Heart right ventricle (tissue), 16 donors: ENCODE measurements around the gene TLE1. TPM values are rescaled to one million over a fixed set of nuclear protein-coding genes. Genes with fewer than 3 reads are reported as not detected.
"Not testable (repeated sequence)": the region's sequence is repeated elsewhere in the genome, so short reads cannot be mapped to it uniquely, and the experiment has no call there.

Source experiments
- ATAC-seq, 8 donors: fragments of 200-7000 bp; cut with Tn5 transposase; one replicate each; pipeline ENCODE4 v1.9.1; 2020; ENCODE audit warnings: mild to moderate bottlenecking in 8 of 8, moderate library complexity in 8 of 8, moderate number of reproducible peaks in 1 of 8
- DNase-seq, 2 donors: peaks; one replicate each; pipeline ENCODE4 v3.0.0-alpha.2; 2020
- H3K27ac ChIP-seq, 10 donors: fragments of 200-600 bp; sonication (generic) in 2 of 10; one replicate each; pipeline versions ENCODE4 v1.5.0 to v1.8.0; 2020 to 2022; ENCODE audit warnings: mild to moderate bottlenecking in 3 of 10
- H3K27me3 ChIP-seq, 7 donors: fragments of 200-600 bp; one replicate each; pipeline ENCODE4 v1.8.0; 2021 to 2022; ENCODE audit warnings: mild to moderate bottlenecking in 2 of 7
- H3K36me3 ChIP-seq, 9 donors: fragments of 200-600 bp; sonication (generic) in 1 of 9; one replicate each; pipeline versions ENCODE4 v1.5.0 to v1.8.0; 2020 to 2022; ENCODE audit warnings: mild to moderate bottlenecking in 2 of 9
- H3K4me1 ChIP-seq, 9 donors: fragments of 200-600 bp; sonication (generic) in 1 of 9; one replicate each; pipeline versions ENCODE4 v1.5.0 to v1.8.0; 2020 to 2022; ENCODE audit warnings: mild to moderate bottlenecking in 4 of 9
- H3K4me3 ChIP-seq, 10 donors: fragments of 200-600 bp; sonication (generic) in 2 of 10; one replicate each; pipeline versions ENCODE4 v1.5.0 to v1.8.0; 2020 to 2022; ENCODE audit warnings: mild to moderate bottlenecking in 7 of 10, moderate library complexity in 2 of 10
- H3K9me3 ChIP-seq, 11 donors: fragments of 200-600 bp in 10 of 11; sonication (generic) in 2 of 11; one replicate each; pipeline versions ENCODE4 v1.5.0 to v1.8.0; 2013 to 2022; ENCODE audit warnings: mild to moderate bottlenecking in 2 of 11, control low read depth in 1 of 11, moderate library complexity in 1 of 11
- WGBS, 2 donors: extraction: QIAGEN DNeasy Blood & Tissue Kit; methylation state at CpG; one replicate each; pipeline ENCODE4 v1.1.7; 2013; ENCODE audit warnings: inconsistent platforms in 1 of 2; 5-methylcytosine and 5-hydroxymethylcytosine counted together
- intact Hi-C, 10 donors: fragments of 100-400 bp; cut with DNase I; formaldehyde crosslinking; loops; one replicate each; pipeline versions ENCODE4 v1.11.1 to v1.14.2; 2022
- polyA plus RNA-seq, 2 donors: library from polyadenylated mRNA; stranded (reverse); fragments of 200-250 nt; gene quantifications; one replicate each; pipeline ENCODE4 v1.2.3, GENCODE V29; 2013
- total RNA-seq, 10 donors: library from RNA; stranded (reverse); fragmentation: NEBNext Ultra II Directional in 3 of 10; extraction: Animal tissue kit (Norgen Biotek cat#: 25700) in 3 of 10; gene quantifications; one replicate each; pipeline versions ENCODE4 v1.2.1 to v1.2.4, GENCODE V29; 2021 to 2023
- TF ChIP-seq, protein P1 (sequence below), 9 donors: fragments of 200-600 bp; sonication (generic) in 2 of 9; IDR thresholded peaks; one replicate each; pipeline versions ENCODE4 v1.5.0 to v1.8.0; 2021 to 2022; ENCODE audit warnings: antibody characterized with exemption in 9 of 9, mild to moderate bottlenecking in 5 of 9, moderate library complexity in 1 of 9
- donor health status: Arrhythmogenic right ventricular cardiomyopathy.
- donor health status: ischemic (EF 13 %, LVEDD 7.1; RV severe dilation, severe dysfunction).
- donor health status: healthy with polysubstance abuse.
- donor health status: DM: no; HTN: yes; CAD: no.
- donor health status: DM: no; HTN: no; CAD: no.
- donor health status: ischemic (EF 25% LVEDD 6.9; RV normal size, moderate dysfunction).
- donor health status: ischemic (EF 25% LVEDD 5.7; RV mildly dilated, moderate dysfunction).
- donor health status: healthy.
- donor health status: DM: yes; HTN: yes; CAD: no.
- donor health status: Ischemic cardiomyopathy.
- donor health status: ischemic (EF 35%, LVEDD 5.7; RV mildly dilated, moderate dysfunction).
- donor health status: nonischemic (EF 11% LVEDD 7.7; RV severe dilation, severe dysfunction).
- donor health status: DM: yes; HTN: yes; CAD: no.
- donor health status: PGD.
- donor health status: ischemic (EF 29% LVEDD 5.4; RV normal size, mild dysfunction).
- donor health status: nonischemic (EF 23%, LVEDD 6.1; RV moderate dilation, normal function).

TLE1 gene
- total and polyA plus RNA-seq, 12 donors = 7.9 to 15.2 (median 11.0) TPM

DNA sequence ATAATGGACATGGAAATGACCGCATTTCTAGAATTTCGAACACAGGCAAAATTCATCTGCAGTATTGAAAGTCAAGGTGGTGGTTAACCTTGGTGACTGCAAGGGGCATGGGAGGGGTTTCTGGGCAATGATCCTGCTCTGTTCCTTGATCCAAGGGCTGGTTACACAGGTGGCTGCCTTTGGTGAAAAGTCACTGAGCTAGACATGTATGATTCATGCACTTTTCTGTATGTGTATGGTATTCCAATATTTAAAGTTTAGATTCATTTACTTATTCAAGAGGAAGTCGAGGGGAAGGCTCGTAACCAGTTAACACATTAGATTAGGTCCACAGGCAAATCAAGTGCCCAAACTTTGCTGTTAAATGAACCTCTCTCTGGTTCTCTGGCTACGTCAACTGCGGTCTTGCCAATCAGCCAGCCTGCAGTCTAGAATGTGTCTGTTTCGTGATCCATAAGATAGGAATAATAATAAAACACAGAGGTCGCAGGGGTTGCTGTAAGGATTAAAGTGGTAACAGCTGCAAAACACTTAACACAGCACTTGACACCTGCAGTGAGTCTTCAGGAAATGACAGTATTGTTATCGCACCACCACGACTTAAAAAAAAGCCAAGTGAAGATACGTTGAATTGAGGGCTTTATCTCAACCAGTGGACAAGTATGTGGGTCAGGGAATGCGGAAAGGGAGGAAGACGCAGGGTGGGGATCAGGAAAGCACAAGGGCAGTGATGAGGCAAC is 92.5 kb downstream of the TLE1 start:
- Histone ChIP-seq H3K27ac (peak overlapping the region in 2 of 10 donors; percentile 2 to 74), H3K4me3 (no peak overlapping the region), H3K27me3 (no peaks in the 10 kb centered on the region), H3K9me3 (no peaks in the 10 kb centered on the region), H3K4me1 (peaks cover 0 to 91% (median 38%) of the 10 kb centered on the region in 9 donors), H3K36me3 (peaks cover 0 to 11% (median 0%) of the 10 kb centered on the region in 9 donors)
- TF ChIP-seq, protein P1, sequence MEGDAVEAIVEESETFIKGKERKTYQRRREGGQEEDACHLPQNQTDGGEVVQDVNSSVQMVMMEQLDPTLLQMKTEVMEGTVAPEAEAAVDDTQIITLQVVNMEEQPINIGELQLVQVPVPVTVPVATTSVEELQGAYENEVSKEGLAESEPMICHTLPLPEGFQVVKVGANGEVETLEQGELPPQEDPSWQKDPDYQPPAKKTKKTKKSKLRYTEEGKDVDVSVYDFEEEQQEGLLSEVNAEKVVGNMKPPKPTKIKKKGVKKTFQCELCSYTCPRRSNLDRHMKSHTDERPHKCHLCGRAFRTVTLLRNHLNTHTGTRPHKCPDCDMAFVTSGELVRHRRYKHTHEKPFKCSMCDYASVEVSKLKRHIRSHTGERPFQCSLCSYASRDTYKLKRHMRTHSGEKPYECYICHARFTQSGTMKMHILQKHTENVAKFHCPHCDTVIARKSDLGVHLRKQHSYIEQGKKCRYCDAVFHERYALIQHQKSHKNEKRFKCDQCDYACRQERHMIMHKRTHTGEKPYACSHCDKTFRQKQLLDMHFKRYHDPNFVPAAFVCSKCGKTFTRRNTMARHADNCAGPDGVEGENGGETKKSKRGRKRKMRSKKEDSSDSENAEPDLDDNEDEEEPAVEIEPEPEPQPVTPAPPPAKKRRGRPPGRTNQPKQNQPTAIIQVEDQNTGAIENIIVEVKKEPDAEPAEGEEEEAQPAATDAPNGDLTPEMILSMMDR (IDR thresholded peaks at IDR 0.05) = no peak
- intact Hi-C loops = loop anchor here in 5 of 10 donors (5.0 to 10.0 kb wide), 2 partner anchors 75 to 88 kb away; partner anchors contain the start of gene TLE1 (in 4 of the 5)
- ATAC-seq (peak in 2 of 8 donors; percentile 21 to 30), DNase-seq (no peak)
- 42 to 50% methylated on average over 13 of the region's 13 CpGs for WGBS, 2 donors

DNA sequence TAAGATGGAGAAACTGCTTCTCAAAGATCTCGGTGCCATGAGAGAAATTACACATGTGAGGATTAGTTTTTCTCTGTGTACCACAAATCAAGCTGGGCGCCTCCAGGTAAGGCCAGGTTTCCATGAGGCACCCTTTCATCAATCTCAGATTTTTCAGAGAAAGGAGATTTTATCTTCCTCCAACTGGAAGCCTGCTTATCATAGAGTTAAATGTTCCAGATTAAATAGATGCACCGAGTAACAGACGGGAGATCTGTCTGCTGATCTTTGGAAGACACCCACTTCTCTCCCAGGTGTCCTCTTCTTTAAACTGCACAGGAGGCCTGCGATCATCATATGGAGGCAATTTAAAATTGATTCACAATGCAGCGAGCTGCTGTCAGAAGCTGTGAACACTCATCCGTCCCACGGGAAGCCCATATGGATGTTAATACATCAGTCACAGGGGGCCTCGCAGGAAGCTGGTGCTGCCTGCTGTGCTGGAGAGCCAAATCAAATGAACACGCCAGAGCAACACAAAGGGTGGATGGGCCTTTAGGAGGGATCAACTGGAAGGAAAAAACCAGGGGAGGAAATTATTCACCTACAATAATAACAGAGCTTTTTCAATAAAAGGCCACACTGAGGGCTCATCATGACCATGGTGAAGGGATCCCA is 93.3 kb downstream of the TLE1 start:
- Histone ChIP-seq H3K4me1 (peaks cover 0 to 84% (median 42%) of the 10 kb centered on the region in 9 donors), H3K4me3 (no peak overlapping the region), H3K36me3 (peaks cover 0 to 13% (median 0%) of the 10 kb centered on the region in 9 donors), H3K27me3 (no peaks in the 10 kb centered on the region), H3K9me3 (no peaks in the 10 kb centered on the region), H3K27ac (peak overlapping the region in 1 of 10 donors; percentile 6)
- ATAC-seq = peak in 1 of 8 donors; percentile 23
- TF ChIP-seq, protein P1 (IDR thresholded peaks at IDR 0.05) = no peak
- 40 to 60% methylated on average over 10 of the region's 10 CpGs for WGBS, 2 donors
- no peak for DNase-seq
- intact Hi-C loops = loop anchor here in 5 of 10 donors (5.0 to 10.0 kb wide), 2 partner anchors 76 to 89 kb away; partner anchors contain the start of gene TLE1 (in 4 of the 5)

DNA sequence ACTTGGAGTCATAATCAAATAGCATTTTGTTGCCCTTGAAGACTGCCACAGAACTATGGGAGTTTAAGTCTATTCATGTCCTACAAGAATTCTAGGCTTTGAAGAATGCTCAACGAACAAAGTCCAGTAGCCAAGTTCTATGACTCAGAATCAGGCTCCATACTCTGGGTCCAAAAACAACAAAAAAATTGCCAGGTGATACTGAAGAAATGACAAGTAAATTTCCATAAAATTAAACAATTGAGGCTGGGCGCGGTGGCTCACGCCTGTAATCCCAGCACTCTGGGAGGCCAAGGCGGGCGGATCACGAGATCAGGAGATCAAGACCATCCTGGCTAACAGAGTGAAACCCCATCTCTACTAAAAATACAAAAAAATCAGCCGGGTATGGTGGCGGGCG is 94.1 kb downstream of the TLE1 start:
- not testable (repeated sequence) for H3K27me3 ChIP-seq, H3K4me3 ChIP-seq, DNase-seq, H3K9me3 ChIP-seq, ATAC-seq
- WGBS, 2 donors = 88 to 89% methylated on average over 10 of the region's 10 CpGs
- H3K27ac ChIP-seq = peak overlapping the region in 1 of 10 donors; percentile 5
- H3K36me3 ChIP-seq = peaks cover 0 to 16% (median 0%) of the 10 kb centered on the region in 9 donors
- intact Hi-C loops = loop anchor here in 5 of 10 donors (5.0 to 10.0 kb wide), 2 partner anchors 77 to 90 kb away; partner anchors contain the start of gene TLE1 (in 4 of the 5)
- peaks cover 0 to 81% (median 41%) of the 10 kb centered on the region in 9 donors for H3K4me1 ChIP-seq

DNA sequence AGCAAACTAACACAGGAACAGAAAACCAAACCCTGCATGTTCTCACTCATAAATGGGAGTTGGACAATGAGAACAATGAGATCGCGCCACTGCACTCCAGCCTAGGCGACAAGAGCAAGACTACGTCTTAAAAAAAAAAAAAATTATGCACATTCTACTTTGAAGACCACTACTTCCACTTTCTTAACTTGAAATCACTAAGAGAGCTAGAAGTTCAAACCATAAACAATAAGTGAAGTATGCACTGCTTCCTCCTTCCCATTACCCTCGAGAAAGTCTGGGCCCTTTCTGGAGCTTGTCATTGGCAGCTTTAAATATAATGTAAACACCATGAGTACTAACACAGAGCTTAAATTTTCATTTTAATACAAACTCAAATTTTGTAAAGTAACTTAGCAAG is 94.9 kb downstream of the TLE1 start:
- intact Hi-C loops = loop anchor here in 4 of 10 donors (10.0 kb wide), 1 partner anchor 90 kb away; the partner anchor contains the start of gene TLE1 (in 4 of the 4)
- WGBS, 2 donors = 86 to 92% methylated on average over 5 of the region's 5 CpGs
- H3K36me3 ChIP-seq = peaks cover 0 to 25% (median 3%) of the 10 kb centered on the region in 9 donors

More for the DNA sequence above, 94.9 kb downstream of the TLE1 start:
- DNase-seq (no peak), ATAC-seq (no peak)
- no peak overlapping the region for H3K4me3 ChIP-seq
- H3K4me1 ChIP-seq = peaks cover 0 to 77% (median 38%) of the 10 kb centered on the region in 9 donors
- H3K27ac ChIP-seq = no peak overlapping the region
- H3K9me3 ChIP-seq = no peaks in the 10 kb centered on the region
- TF ChIP-seq, protein P1 (IDR thresholded peaks at IDR 0.05) = no peak
- H3K27me3 ChIP-seq = no peaks in the 10 kb centered on the region
